CD4-positive, CD25-positive, alpha-beta regulatory T cell (primary cell): Measurements from ENCODE around the gene WFDC6. TPM values are rescaled to one million over a fixed set of nuclear protein-coding genes. Genes with fewer than 3 reads are reported as not detected.
"Not testable (repeated sequence)": the region's sequence is repeated elsewhere in the genome, so short reads cannot be mapped to it uniquely, and the experiment has no call there.

Experiments used
- ATAC-seq, 2 donors: fragments of 150-1000 bp; cut with Tn5 transposase; one replicate each; pipeline ENCODE4 v1.10.0; 2021; ENCODE audit warnings: low read depth in 2 of 2, moderate number of reproducible peaks in 2 of 2, moderate library complexity in 1 of 2
- DNase-seq, 3 donors: peaks; one replicate each; pipeline versions ENCODE4 v3.0.0 to v3.0.0-alpha.2; 2012 to 2022; ENCODE audit warnings: mixed read lengths in 1 of 3
- H3K27ac ChIP-seq: one replicate; pipeline ENCODE4 v1.7.0; 2013; ENCODE audit warnings: mild to moderate bottlenecking, low read length; ENCODE audit not compliant: insufficient read depth, poor library complexity, severe bottlenecking
- H3K27me3 ChIP-seq: one replicate; pipeline ENCODE4 v1.7.0; 2013; ENCODE audit warnings: low read length; ENCODE audit not compliant: control insufficient read depth, insufficient read depth
- H3K36me3 ChIP-seq: one replicate; pipeline ENCODE4 v1.7.0; 2013; ENCODE audit warnings: mild to moderate bottlenecking, low read length, moderate library complexity; ENCODE audit not compliant: control insufficient read depth, insufficient read depth
- H3K4me1 ChIP-seq: 2 replicates; pipeline ENCODE4 v1.7.0; 2013; ENCODE audit warnings: mild to moderate bottlenecking, low read length; ENCODE audit not compliant: insufficient read depth, control insufficient read depth, poor library complexity, severe bottlenecking
- H3K4me3 ChIP-seq: one replicate; pipeline ENCODE4 v1.7.0; 2013; ENCODE audit warnings: low read depth, mild to moderate bottlenecking, low read length, moderate library complexity
- H3K9me3 ChIP-seq, 2 experiments: 1 replicate in 1 of 2; 2 replicates in 1 of 2; pipeline ENCODE4 v1.7.0; 2013; ENCODE audit warnings: low read length in 2 of 2, mild to moderate bottlenecking in 1 of 2, moderate library complexity in 1 of 2; ENCODE audit not compliant: control insufficient read depth in 2 of 2
- H3K27ac Mint-ChIP-seq, 3 donors: one replicate each; pipeline ENCODE4 v1.8.0; 2020 to 2022; ENCODE audit warnings: mild to moderate bottlenecking in 3 of 3, mixed read lengths in 3 of 3, moderate library complexity in 2 of 3
- H3K27me3 Mint-ChIP-seq: one replicate; pipeline ENCODE4 v1.8.0; 2022; ENCODE audit warnings: mild to moderate bottlenecking, mixed read lengths
- H3K36me3 Mint-ChIP-seq: one replicate; pipeline ENCODE4 v1.8.0; 2020; ENCODE audit warnings: mixed read lengths
- H3K4me1 Mint-ChIP-seq, 4 donors: one replicate each; pipeline ENCODE4 v1.8.0; 2020 to 2022; ENCODE audit warnings: mixed read lengths in 4 of 4, mild to moderate bottlenecking in 1 of 4
- H3K4me3 Mint-ChIP-seq, 4 donors: one replicate each; pipeline ENCODE4 v1.8.0; 2020 to 2022; ENCODE audit warnings: mild to moderate bottlenecking in 4 of 4, mixed read lengths in 4 of 4, moderate library complexity in 3 of 4
- H3K9me3 Mint-ChIP-seq, 7 donors: one replicate each; pipeline ENCODE4 v1.8.0; 2020 to 2022; ENCODE audit warnings: mixed read lengths in 7 of 7, mild to moderate bottlenecking in 3 of 7, moderate library complexity in 2 of 7
- polyA plus RNA-seq, 4 donors: library from polyadenylated mRNA; unstranded; fragments of 300-500 nt; fragmentation: Illumina TruSeq; gene quantifications; one replicate each; pipeline ENCODE4 v1.2.3, GENCODE V29; 2021
- total RNA-seq: library from RNA; stranded (reverse); gene quantifications from one replicate; pipeline ENCODE4 v1.2.3, GENCODE V29; 2022

The WFDC6 gene
- total RNA-seq (not detected), polyA plus RNA-seq (not detected)

GRCh38 chr20:45539382-45539781 lies at the start of gene WFDC6:
WFDC6 (minus strand) TSS chr20:45539482; CDS start chr20:45539407, 75 bp downstream.
- Histone ChIP-seq H3K9me3 (no peaks in the 10 kb centered on the region), H3K27ac (no peak within 1 kb of the TSS), H3K4me3 (no peak within 1 kb of the TSS), H3K4me1 (no peaks in the 10 kb centered on the region), H3K27me3 (no peaks in the 10 kb centered on the region), H3K36me3 (no peaks in the 10 kb centered on the region)
- Mint-ChIP-seq H3K9me3 (peaks cover 0 to 2% (median 0%) of the 10 kb centered on the region in 7 donors), H3K4me1 (no peaks in the 10 kb centered on the region), H3K27ac (peak within 1 kb of the TSS in 1 of 3 donors; percentile 15), H3K36me3 (no peaks in the 10 kb centered on the region), H3K4me3 (no peak within 1 kb of the TSS), H3K27me3 (peaks cover 6% of the 10 kb centered on the region)
- DNase-seq (no peak), ATAC-seq (no peak)

- Histone ChIP-seq H3K27me3 (no peaks in the 10 kb centered on the region), H3K27ac (no peak overlapping the region), H3K9me3 (no peaks in the 10 kb centered on the region), H3K4me3 (no peak overlapping the region), H3K36me3 (no peaks in the 10 kb centered on the region), H3K4me1 (no peaks in the 10 kb centered on the region)
- H3K4me3 Mint-ChIP-seq, result no peak overlapping the region
- no peaks in the 10 kb centered on the region for H3K4me1 Mint-ChIP-seq
- peaks cover 0 to 2% (median 0%) of the 10 kb centered on the region in 7 donors for H3K9me3 Mint-ChIP-seq
- ATAC-seq, result no peak
- H3K27me3 Mint-ChIP-seq, result peaks cover 21% of the 10 kb centered on the region
- no peaks in the 10 kb centered on the region for H3K36me3 Mint-ChIP-seq
- no peak overlapping the region for H3K27ac Mint-ChIP-seq
- DNase-seq, result no peak
These were observed 49.5 kb upstream of the WFDC6 start for GRCh38 chr20:45588800-45589199.

DNA sequence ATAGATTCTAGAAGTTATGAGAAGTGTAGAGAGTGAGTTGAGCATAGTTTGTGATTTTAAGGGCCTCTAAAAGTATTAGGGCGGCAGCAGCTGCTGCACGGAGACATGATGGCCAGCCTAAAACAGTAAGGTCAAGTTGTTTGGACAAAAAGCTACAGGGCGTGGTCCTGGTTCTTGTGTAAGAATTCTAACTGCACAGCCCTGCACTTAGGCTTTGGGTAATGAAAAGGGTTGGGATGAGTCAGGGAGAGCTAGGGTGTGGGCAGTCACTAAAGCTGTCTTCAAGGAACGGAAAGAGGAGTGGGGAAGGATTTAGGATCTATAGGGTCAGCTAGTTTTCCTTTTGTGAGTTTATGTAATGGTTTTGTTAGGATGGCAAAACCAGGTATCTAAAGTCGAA lies 46.7 kb upstream of the WFDC6 start:
- not testable (repeated sequence) for H3K27me3 ChIP-seq, H3K4me3 ChIP-seq, H3K9me3 Mint-ChIP-seq, H3K27ac Mint-ChIP-seq, H3K4me1 Mint-ChIP-seq, H3K4me3 Mint-ChIP-seq, H3K27ac ChIP-seq, H3K36me3 Mint-ChIP-seq, ATAC-seq, H3K9me3 ChIP-seq, DNase-seq, H3K4me1 ChIP-seq, H3K36me3 ChIP-seq
- H3K27me3 Mint-ChIP-seq, result peaks cover 15% of the 10 kb centered on the region

GRCh38 chr20:45584294-45584693 lies 45.0 kb upstream of the WFDC6 start:
- ATAC-seq, result not testable (repeated sequence)

DNA sequence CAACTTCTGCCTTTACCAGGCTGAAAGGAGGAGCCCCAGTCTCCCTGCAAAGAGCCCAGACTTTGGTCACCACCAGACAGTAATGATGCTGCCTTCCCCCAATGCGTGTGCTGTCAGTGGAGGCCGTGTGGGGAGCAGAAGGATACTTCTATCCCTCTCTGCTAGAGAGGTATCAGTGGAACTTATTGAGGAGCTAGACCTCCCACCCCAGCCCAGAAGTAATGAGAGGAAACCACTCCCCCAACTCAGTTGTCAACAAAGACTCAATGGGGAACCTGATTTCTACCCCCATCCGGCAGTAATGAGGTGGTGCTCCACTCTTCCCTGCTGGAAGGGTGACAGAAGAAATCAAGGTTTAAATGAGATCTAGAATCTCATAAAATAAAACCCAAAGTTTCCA lies 44.2 kb upstream of the WFDC6 start:
- no peak overlapping the region for H3K27ac ChIP-seq
- Mint-ChIP-seq H3K4me3 (no peak overlapping the region), H3K4me1 (no peaks in the 10 kb centered on the region), H3K36me3 (no peaks in the 10 kb centered on the region), H3K9me3 (no peaks in the 10 kb centered on the region), H3K27me3 (peaks cover 28% of the 10 kb centered on the region), H3K27ac (no peak overlapping the region)
- H3K9me3 ChIP-seq, result no peaks in the 10 kb centered on the region
- H3K27me3 ChIP-seq, result peaks cover 9% of the 10 kb centered on the region
- DNase-seq (no peak), ATAC-seq (no peak)
- H3K4me1 ChIP-seq, result no peaks in the 10 kb centered on the region
- no peaks in the 10 kb centered on the region for H3K36me3 ChIP-seq
- no peak overlapping the region for H3K4me3 ChIP-seq

More at GRCh38 chr20:45584294-45584693, 45.0 kb upstream of the WFDC6 start:
- not testable (repeated sequence) for H3K36me3 Mint-ChIP-seq, H3K9me3 ChIP-seq, DNase-seq, H3K27me3 ChIP-seq, H3K4me3 ChIP-seq, H3K4me1 Mint-ChIP-seq, H3K4me3 Mint-ChIP-seq, H3K27ac Mint-ChIP-seq, H3K27ac ChIP-seq, H3K9me3 Mint-ChIP-seq, H3K4me1 ChIP-seq, H3K36me3 ChIP-seq
- peaks cover 25% of the 10 kb centered on the region for H3K27me3 Mint-ChIP-seq

DNA sequence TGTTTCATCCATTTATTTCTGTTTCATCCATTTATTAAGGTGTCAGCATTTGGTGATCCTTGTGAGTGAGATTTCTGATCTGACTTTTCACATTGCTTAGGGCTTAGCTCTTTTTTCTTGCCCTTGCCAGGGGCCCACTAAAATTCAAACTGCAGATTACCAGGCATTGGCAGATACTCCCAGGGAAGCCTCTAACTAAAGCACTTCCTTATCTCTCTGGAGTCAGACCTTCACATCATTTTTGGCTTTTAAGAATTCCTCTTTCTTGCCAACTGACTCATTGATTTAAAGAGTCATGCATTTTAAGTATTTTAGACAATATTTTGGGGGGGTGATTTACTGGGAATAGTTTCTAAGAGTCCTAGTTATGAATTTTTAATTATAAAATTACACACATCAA lies 42.4 kb upstream of the WFDC6 start:
- H3K27me3 Mint-ChIP-seq, result peaks cover 28% of the 10 kb centered on the region
- no peak overlapping the region for H3K27ac Mint-ChIP-seq
- Histone ChIP-seq H3K4me3 (no peak overlapping the region), H3K4me1 (no peaks in the 10 kb centered on the region), H3K27ac (no peak overlapping the region), H3K9me3 (no peaks in the 10 kb centered on the region), H3K36me3 (no peaks in the 10 kb centered on the region), H3K27me3 (peaks cover 11% of the 10 kb centered on the region)
- no peaks in the 10 kb centered on the region for H3K9me3 Mint-ChIP-seq
- H3K4me1 Mint-ChIP-seq, result no peaks in the 10 kb centered on the region
- ATAC-seq, result no peak
- H3K36me3 Mint-ChIP-seq, result no peaks in the 10 kb centered on the region
- no peak for DNase-seq
- no peak overlapping the region for H3K4me3 Mint-ChIP-seq

DNA sequence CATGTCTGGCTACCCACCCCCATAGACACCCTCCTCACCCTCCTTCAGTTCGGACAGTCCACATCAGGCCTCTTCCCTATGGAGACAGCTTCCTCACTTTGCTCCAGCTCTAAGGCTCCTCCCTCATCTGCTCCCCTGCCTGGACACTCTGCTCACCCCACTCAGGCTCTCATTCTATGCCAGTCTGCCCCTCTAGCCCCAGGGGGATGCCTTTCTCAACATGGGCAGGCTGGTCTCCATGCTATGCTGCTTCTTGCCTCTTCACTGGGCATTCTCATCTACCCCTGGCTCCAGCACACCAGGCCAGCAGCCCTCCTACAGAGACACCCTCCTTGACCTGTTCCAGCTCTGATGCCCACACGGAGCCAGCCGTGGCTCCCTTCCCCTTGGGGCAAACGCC lies 39.9 kb upstream of the WFDC6 start, which contains the start of gene WFDC8:
Gene WFDC8 (minus strand): TSS at position 101 of the 400 bp plus-strand sequence. CDS start 37 bp downstream, at position 64.
- DNase-seq, result no peak
- ATAC-seq, result no peak
- Histone ChIP-seq H3K4me3 (no peak within 1 kb of the TSS), H3K36me3 (no peaks in the 10 kb centered on the region), H3K9me3 (no peaks in the 10 kb centered on the region), H3K4me1 (no peaks in the 10 kb centered on the region), H3K27me3 (peaks cover 12% of the 10 kb centered on the region), H3K27ac (no peak within 1 kb of the TSS)
- peaks cover 40% of the 10 kb centered on the region for H3K27me3 Mint-ChIP-seq
- H3K27ac Mint-ChIP-seq, result no peak within 1 kb of the TSS
- no peaks in the 10 kb centered on the region for H3K36me3 Mint-ChIP-seq
- no peaks in the 10 kb centered on the region for H3K4me1 Mint-ChIP-seq
- no peak within 1 kb of the TSS for H3K4me3 Mint-ChIP-seq
- no peaks in the 10 kb centered on the region for H3K9me3 Mint-ChIP-seq

DNA sequence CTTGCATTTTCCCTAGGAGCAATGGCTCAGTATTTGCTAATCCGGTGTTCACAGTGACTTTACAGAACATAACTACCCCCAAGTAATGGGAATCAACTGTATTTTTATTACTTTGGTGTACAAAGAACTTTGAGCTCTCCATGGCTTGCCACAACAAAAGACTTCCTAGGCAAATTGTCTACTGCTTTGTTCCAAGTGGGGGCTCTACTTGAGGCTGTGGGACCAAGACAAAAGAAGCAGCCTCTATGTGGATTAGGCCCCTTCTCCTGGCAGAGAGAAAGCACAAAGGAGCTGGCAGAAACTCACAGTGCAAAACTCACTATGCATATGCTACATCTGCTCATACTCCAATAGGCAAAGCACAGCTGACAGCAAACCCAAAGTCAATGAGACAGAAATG lies 38.9 kb upstream of the WFDC6 start:
- Mint-ChIP-seq H3K27ac (no peak overlapping the region), H3K4me1 (no peaks in the 10 kb centered on the region)
- no peak for ATAC-seq

More for the DNA sequence above, 38.9 kb upstream of the WFDC6 start:
- H3K27me3 Mint-ChIP-seq, result peaks cover 40% of the 10 kb centered on the region
- H3K27me3 ChIP-seq, result peaks cover 9% of the 10 kb centered on the region
- H3K9me3 Mint-ChIP-seq, result no peaks in the 10 kb centered on the region
- H3K4me3 Mint-ChIP-seq, result no peak overlapping the region
- no peaks in the 10 kb centered on the region for H3K9me3 ChIP-seq
- DNase-seq, result no peak
- no peaks in the 10 kb centered on the region for H3K36me3 Mint-ChIP-seq
- H3K4me1 ChIP-seq, result no peaks in the 10 kb centered on the region
- no peaks in the 10 kb centered on the region for H3K36me3 ChIP-seq
- no peak overlapping the region for H3K4me3 ChIP-seq
- no peak overlapping the region for H3K27ac ChIP-seq
